NCI-H69 (cell line): ENCODE measurements around the gene STPG3.

Source experiments
- DNase-seq: peaks from one replicate; lab custom pipeline; 2025; lab: John Stamatoyannopoulos, UW

STPG3 gene

DNA sequence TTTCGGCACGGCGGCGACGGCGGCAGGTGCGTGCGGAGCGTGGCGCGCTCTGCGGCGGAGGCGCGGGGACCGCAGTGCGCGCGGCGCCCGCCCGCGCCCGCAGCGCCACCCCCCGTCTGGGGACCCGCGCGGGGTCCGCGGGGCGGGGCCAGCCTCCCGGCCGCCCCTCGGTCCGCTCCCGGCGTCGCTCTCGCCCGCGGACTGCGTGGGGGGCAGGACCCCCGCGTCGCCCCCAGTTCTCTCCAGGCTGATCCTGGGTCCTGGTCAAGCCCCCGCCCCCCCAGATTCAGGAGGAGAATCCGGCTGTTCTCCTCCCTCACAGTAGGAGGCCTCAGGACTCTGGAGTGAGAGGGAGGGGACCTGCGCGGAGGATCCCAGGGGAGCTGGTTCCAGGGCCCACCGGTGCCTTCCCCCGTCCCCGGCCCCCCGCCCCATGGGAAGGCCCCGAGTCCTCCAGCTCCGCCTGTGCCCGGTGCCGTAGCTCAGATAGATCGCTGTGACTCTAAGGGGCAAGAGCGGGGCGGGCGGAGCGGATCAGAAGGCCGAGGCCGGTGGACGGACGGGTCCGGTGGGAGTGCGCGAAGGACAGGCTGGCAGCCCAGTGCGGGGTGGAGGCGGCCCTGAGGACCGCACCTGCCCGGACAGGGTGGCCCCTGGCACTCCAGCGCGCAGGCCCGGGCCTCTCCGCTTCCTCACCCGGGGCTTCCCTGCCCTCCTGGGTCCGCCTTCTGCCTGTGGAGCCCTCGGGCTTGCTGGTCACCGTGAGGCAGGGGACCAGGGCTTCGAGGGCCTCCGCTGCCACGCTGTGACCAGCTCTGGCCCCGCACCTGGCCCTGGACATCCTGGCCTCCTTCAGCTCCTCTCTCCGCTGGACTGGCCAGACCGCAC is 28.7 kb upstream of the STPG3 start, which contains the start of gene RNF208:
Gene RNF208, minus strand, starts transcription at position 51 of the 888 bp plus-strand sequence. CDS start 1,028 bp downstream, outside the sequence.
- peak; percentile 59 for DNase-seq

GRCh38 chr9:137223078-137223970 is 27.8 kb upstream of the STPG3 start:
- peak; percentile 99 for DNase-seq

GRCh38 chr9:137224830-137225694 is 26.0 kb upstream of the STPG3 start, which contains the start of gene CYSRT1:
Gene CYSRT1, plus strand, starts transcription at chr9:137225174. Its CDS starts 448 bp downstream, at chr9:137225622.
- DNase-seq = no peak

- DNase-seq = no peak
These were observed 25.3 kb upstream of the STPG3 start for GRCh38 chr9:137225699-137226331.

- DNase-seq = no peak
These were observed 24.6 kb upstream of the STPG3 start for GRCh38 chr9:137226338-137227053.

- peak; percentile 84 for DNase-seq
These were observed 23.8 kb upstream of the STPG3 start, which contains the start of gene RNF224 for GRCh38 chr9:137227054-137227852. Gene RNF224, plus strand, starts transcription at chr9:137227502. Its CDS starts 834 bp downstream, at chr9:137228336.

DNA sequence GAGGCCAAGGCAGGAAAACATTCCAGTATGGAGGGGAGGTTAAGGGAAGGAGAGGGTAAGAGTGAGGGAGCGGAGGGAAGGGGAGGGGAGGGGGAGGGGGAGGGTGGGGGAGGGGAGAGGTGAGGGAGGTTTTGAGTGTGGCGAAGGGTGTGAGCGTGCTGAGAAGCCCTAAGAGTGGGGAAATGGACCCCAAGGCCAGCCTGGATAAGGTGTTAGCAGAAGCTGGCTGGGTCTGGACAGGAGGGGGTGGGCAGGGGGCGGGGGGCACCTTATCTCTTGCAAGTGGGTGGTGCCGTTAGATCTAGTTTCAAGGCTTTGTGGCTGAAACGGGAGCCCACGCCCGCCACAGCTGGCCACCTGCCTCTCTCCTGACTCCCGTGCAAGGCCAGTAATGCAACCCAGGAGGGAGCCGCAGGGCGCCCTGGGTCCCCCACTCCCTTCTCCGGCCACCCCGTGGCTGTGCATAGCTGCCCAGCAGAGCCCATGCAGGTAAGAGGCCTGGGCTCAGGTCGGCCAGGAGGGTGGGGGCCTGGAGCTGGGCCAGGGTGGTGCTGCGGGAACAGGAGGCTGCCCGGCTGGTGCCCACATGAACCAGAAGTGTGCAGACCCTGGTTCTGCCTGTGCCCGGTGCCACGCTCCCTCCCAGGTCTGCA is 23.1 kb upstream of the STPG3 start:
- DNase-seq = no peak

DNA sequence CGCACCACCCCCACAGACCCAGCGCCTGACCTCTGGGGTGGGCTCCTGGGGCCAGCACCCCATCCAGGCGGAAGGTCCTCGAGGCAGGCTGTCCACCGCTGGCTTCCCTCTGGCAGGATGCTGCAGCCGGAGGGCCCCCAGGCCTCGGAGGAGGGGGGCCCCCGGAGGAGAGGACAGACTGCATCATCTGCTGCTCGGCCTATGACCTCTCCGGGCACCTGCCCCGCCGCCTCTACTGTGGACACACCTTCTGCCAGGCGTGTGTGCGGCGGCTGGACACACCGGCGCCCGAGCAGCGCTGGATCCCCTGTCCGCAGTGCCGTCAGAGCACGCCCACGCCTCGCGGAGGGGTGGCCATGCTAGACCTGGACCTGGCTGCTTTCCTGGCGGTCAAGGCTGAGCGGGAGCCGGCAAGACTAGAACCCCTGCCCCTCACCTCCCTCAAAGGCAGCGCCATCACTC is 22.5 kb upstream of the STPG3 start:
- DNase-seq = no peak

DNA sequence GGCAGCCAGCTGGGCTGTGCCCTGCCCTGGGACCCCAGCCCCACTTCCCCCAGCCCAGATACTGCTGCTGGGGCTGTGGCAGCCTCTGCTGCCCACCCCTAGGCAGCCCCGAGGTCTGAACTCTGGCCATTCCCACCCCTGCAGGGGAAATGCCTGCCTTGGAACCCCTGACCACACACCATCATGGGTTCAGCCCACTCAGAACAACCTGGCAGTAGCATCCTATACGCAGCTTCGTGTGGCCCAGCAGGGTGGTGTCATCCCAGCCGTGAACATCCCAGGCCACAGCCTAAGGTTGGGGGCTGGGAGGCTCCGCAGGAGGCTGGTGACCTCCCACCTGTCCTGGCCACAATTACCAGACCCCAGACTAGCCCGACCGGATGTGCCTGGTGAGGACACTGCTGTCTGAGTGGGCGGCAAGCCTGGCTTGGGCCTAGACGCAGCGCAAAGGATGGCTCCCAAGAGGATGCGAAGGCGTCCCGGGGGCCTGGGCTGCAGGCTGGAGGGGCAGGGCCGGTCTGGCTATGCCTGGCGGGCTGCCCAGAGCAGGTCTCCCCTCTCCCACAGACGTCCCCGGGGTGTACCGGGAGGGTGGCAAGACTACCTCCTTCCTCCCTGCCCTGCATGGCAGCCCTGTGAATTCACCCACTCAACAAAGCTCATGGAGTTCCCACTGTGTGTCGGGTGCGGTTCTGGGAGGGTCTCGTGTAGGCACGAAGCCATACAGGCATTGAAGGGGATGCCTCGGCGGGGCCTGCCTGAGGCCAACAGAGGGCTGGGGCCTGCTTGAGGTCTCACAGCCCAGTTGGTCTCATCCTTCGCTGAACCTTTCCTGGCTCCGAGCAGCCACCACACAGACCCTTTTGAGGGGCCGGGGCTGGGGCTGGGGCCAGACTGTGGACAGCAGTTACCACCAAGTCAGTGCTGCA is 21.9 kb upstream of the STPG3 start:
- DNase-seq = no peak

GRCh38 chr9:137229903-137230704 is 21.0 kb upstream of the STPG3 start:
- no peak for DNase-seq

DNA sequence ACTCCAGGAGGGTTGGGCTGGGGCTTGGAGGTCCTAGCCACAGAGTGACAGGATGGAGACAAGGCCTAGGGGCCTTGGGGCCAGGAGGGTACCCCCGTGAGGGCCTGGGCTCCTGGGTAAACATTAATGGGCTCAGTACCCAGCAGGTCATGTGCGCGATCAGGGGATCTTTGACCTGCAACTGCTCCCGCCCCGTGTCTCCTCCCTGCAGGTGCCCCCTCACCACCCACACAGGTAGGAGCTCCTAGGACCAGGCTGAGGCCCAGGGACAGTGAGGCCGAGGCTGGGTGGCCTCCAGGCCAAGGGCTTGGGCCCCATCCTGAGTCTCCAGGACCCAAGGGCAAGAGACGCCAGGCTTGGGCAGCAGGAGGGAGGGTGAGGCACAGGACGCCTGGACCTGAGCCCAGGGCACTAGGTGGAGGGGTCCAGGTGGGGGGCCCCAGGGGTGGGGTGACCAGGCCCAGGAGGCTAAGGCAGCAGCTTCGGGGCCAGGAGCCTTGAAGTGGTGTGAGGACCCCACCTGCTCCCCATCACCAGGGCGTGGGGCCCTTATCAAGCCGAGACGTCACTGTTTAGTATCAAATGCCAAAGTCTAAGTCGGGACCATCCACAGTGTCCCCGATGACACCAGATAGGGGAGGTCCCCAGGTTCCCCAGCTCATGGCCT is 20.2 kb upstream of the STPG3 start, which contains the start of gene SLC34A3:
Gene SLC34A3, plus strand, starts transcription at position 197 of the 667 bp plus-strand sequence. CDS start 802 bp downstream, outside the sequence.
- DNase-seq = no peak

GRCh38 chr9:137231372-137232039 is 19.6 kb upstream of the STPG3 start:
- DNase-seq = no peak

GRCh38 chr9:137232101-137232500 is 19.0 kb upstream of the STPG3 start:
- no peak for DNase-seq

GRCh38 chr9:137232510-137232909 is 18.6 kb upstream of the STPG3 start:
- DNase-seq = no peak

GRCh38 chr9:137233143-137233980 is 17.7 kb upstream of the STPG3 start:
- peak; percentile 37 for DNase-seq
